Dedifferentiated amniotic fluid mesenchymal stem cell (primary cell): ENCODE data around the gene ZBTB39.
"Not testable (repeated sequence)": the region's sequence is repeated elsewhere in the genome, so short reads cannot be mapped to it uniquely, and the experiment has no call there.

Experiments used
- DNase-seq: peaks from one replicate; pipeline ENCODE4 v3.0.0-alpha.2; 2016; ENCODE audit errors: extremely low spot score

Gene ZBTB39

GRCh38 chr12:56980268-56980667 is 26.1 kb downstream of the ZBTB39 start:
- no peak for DNase-seq

- DNase-seq, result no peak
These were observed 26.7 kb downstream of the ZBTB39 start for GRCh38 chr12:56979628-56980027.

GRCh38 chr12:56978397-56979138 is 27.8 kb downstream of the ZBTB39 start:
- DNase-seq, result no peak

- not testable (repeated sequence) for DNase-seq
These were observed 29.0 kb downstream of the ZBTB39 start for GRCh38 chr12:56977361-56977760.

- not testable (repeated sequence) for DNase-seq
These were observed 32.1 kb downstream of the ZBTB39 start for GRCh38 chr12:56974224-56974623.

GRCh38 chr12:56968910-56969309 is 37.4 kb downstream of the ZBTB39 start:
- not testable (repeated sequence) for DNase-seq

- not testable (repeated sequence) for DNase-seq
These were observed 40.2 kb downstream of the ZBTB39 start for GRCh38 chr12:56965997-56966642.

- not testable (repeated sequence) for DNase-seq
These were observed 41.2 kb downstream of the ZBTB39 start for GRCh38 chr12:56965124-56965523.

- DNase-seq, result not testable (repeated sequence)
These were observed 42.8 kb downstream of the ZBTB39 start for GRCh38 chr12:56963557-56963956.

- not testable (repeated sequence) for DNase-seq
These were observed 44.1 kb downstream of the ZBTB39 start for GRCh38 chr12:56962247-56962646.

- DNase-seq, result no peak
These were observed 47.9 kb downstream of the ZBTB39 start for GRCh38 chr12:56958422-56958821.

- no peak for DNase-seq
These were observed 48.9 kb downstream of the ZBTB39 start, which contains the start of gene RDH16 for GRCh38 chr12:56957229-56958052. Gene RDH16, minus strand, starts transcription at chr12:56957608. Its CDS starts 146 bp downstream, at chr12:56957462.

GRCh38 chr12:56955631-56956256 is 50.6 kb downstream of the ZBTB39 start:
- DNase-seq, result no peak

GRCh38 chr12:56954958-56955355 is 51.4 kb downstream of the ZBTB39 start:
- no peak for DNase-seq

- DNase-seq, result no peak
These were observed 52.0 kb downstream of the ZBTB39 start for GRCh38 chr12:56954057-56954957.

GRCh38 chr12:56953314-56953713 is 53.0 kb downstream of the ZBTB39 start:
- DNase-seq, result no peak

GRCh38 chr12:56951582-56952339 is 54.6 kb downstream of the ZBTB39 start:
- no peak for DNase-seq

- DNase-seq, result no peak
These were observed 57.5 kb downstream of the ZBTB39 start for GRCh38 chr12:56948881-56949280.
